Posterior cingulate gyrus (tissue), 11 donors: ENCODE results near the gene TAB3.

ENCODE experiments used
- DNase-seq, 10 donors: peaks; one replicate each; pipeline versions ENCODE4 v3.0.0 to v3.0.0-alpha.2; 2020 to 2021; ENCODE audit warnings: mixed read lengths in 3 of 10
- intact Hi-C: fragments of 100-400 bp; cut with DNase I; formaldehyde crosslinking; loops from one replicate; pipeline ENCODE4 v1.15.1; 2023

TAB3 gene

DNA sequence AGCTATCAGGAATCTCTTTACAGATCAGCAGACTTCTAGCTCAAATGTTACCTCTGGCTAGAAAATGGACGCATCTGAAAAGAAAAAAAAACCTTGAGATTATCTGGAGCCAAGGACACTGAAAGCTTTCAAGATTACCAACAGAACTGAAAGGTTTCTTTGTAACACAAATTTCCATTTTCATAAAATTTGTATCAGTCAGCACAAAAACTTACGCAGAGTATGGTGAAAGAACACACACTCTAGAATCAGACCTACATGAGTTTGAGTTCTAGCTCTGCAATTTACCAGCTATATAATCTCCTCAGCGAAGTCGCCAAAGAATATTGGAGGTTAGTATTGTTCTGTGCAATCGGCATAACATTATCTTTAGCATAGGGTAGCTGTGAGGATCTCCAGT lies 1.8 kb downstream of the TAB3 start:
- intact Hi-C loops = no loop called here
- DNase-seq = no peak

DNA sequence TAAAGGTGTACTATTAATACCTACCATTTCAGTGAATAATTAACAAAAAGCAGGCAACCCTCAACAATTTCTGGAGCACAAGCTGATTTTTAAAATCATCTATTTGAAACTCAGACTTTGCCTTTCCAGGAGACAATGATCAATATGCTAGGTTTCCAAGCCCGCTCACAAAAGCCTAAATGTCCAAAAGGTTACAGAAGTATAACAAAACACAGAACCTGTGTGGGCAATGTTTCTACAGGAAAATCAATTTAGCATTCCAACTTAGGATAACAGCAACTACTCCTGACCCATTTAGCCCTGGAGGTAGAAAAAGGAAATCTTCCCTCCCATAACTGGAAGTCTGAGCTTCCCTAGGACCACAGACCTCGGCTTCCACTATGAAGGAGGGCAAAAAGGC lies 3.9 kb downstream of the TAB3 start:
- intact Hi-C loops = no loop called here
- DNase-seq = no peak

DNA sequence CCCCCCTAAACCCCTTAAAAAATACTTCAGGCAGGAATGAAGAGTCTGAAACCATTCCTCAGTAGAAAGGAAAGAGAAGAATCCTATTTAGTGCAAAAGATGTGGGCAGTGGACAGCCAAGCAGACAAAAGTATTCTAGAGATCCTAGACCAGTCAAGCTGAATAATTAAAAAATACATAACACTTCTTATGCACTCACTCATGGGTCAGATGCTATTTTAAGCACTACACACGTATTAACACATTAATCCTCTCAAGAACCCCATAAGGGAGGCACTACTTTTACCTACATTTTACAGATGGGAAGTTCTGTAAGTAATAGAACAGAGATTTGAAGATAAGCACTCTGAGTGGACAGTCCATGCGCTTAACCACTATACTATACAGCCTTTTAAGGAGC lies 5.9 kb downstream of the TAB3 start:
- no peak for DNase-seq
- intact Hi-C loops = no loop called here

DNA sequence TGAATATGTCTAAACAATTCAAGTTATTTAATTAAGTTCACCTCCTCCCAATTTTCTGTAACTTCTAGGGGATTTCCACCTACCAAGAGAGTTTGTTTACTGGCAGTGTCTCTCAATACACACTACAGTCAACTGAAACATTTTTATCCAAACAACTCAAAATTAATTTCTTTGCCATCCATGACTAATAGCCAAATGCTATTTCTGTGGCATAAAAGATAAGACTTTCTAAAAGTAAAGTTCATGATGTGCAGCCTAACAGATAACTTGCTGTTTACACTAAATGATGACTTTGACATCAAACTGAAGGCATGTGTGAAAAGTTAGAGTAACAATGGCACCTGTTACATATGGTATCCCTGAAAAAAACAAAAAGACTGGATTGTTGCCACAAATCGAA lies 7.3 kb downstream of the TAB3 start:
- intact Hi-C loops = no loop called here
- no peak for DNase-seq

DNA sequence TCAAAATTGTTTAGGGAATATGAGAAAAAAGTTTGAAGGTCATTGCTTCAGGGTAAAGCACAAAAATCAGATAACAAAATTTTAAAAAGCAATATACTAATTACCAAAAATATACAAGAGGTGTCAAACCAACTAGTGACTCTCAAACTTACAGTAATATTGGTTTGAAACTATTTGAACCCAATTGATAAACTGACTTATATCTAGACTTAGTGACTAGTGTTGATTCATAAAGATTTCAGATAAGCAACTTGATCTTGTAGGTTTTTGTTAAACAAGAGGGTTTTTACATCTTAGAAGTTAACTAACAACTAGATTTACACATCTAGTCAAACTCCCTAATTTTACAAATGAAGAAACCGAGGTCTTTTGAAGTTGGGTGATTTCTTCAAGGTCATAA lies 7.7 kb downstream of the TAB3 start:
- no peak for DNase-seq
- intact Hi-C loops = no loop called here

DNA sequence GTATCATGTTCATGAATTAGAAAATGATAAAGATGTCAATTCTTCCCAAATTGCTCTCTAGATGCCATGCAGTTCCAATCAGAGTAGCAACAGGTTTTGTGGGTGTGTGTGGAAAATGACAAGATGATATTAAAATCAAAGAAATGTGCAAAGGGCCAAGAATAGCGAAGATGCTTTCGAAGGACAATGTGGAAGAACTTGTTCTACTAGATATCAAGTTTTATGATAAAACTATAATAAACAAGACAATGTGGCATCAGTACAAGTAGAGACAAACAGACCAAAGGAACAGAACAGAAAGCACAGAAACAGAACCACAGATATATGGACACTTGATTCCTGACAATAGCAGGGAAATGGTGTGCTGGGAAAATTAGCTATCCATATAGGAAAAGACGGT lies 9.0 kb downstream of the TAB3 start:
- intact Hi-C loops = no loop called here

DNA sequence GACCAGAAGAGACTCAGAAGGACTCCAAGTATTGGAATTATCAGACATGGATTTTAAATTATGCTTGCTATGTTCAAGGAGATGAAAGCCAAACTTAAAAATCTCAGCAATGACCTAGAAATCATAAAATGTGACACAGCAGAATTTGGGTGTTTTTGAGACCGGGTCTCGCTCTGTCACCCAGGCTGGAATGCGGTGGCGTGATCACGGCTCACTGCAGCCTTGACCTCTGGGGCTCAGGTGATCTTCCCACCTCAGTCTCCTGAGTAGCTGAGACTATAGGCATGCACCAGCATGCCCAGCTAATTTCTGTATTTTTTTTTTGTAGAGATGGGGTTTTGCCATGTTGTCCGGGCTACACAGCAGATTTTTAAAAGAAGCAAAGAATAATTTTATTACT lies 12.7 kb downstream of the TAB3 start:
- DNase-seq = no peak
- intact Hi-C loops = no loop called here

More for the DNA sequence above, 9.0 kb downstream of the TAB3 start:
- DNase-seq = no peak

DNA sequence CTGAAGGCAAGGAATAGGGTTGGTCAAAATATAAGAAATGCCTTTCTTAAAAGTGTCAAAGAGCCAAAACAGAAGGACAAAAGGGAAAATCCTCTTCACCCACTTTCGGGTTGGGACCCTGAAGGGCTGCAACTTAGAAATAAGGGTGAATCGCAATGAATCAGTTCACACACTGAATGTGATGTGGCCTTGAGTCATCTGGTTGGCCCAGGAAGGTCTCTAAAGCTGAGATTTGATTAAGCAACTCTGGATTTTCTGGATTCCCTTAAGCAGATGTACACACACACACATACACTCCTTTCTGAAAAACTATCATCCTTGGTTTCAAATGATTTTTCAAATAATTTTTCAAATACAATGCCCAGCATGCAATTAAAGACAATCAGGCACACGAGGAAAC lies 13.1 kb downstream of the TAB3 start:
- intact Hi-C loops = no loop called here

DNA sequence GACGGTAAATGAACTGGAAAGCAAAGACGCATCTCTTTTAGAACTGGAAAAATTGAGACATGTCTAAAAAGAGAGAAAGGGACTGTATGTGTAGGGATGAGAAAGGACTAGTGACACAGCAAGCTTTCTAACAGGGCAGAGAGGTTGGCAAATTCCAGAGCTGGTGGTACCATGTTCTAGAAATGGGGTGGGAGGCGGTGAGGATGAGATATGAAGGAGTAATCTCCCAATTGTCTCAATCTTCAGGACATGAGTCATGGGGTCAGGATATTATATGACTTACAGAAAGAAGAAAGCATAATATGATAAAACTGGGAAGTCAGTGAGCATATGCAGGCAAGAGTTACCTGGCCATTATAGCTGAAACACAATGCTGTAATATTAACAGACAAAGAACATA lies 14.2 kb downstream of the TAB3 start:
- intact Hi-C loops = no loop called here
- no peak for DNase-seq

More for the DNA sequence above, 13.1 kb downstream of the TAB3 start:
- no peak for DNase-seq

DNA sequence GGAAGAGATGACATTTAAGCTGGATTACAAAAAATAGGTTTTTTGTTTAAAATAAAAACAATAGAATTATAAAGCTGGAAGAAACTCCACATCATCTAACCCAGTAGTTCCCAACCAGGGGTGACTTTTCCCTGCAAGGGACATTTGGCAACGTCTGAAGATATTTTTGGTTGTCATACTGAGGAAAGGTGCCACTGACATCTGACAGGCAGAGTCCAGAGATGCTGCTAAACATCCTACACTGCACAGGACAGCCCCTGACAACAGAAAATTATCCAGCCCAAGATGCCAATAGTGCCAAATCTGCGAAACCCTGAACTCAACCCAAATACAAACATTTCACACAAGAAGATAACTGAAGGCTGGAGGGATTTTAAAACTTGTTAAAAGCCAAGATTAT lies 18.5 kb downstream of the TAB3 start:
- intact Hi-C loops = no loop called here
- no peak for DNase-seq

DNA sequence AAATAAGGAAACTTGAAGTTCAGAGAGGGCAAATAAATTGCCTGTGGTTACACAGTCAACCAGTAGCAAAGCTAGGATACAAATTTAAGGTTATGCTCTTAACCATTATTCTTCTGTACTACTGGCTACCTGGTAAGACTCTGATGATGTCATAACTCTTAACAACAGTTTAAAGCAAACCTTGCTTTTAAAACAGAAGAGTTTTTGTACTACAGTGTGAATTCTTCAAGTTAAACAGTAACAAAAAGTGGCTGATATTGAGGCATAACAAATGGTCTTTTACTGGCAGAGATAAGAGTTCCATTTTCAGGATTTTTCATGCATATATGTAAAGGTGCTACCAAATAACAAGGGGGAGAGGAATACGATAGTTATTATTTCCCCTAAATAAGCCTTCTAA lies 23.4 kb downstream of the TAB3 start:
- intact Hi-C loops = no loop called here
- DNase-seq = no peak

DNA sequence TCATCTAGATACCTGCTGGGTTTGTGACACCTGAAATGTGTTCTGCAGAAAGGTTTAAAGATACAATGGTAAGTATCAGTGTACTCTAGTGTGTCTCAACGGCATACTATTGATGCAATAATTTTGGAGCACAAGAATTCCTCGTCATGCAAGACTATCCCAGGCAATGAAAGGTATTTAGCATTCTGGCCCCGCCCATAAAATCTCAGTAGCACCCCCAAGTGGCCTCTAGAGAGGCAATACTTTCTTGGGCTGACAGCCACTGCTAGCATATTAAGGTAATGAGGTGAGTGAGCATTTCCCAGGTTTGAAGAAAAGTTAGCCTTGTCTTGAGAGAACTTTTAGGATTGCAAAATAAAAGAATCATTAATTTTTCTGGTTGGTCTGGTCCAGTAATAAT lies 24.0 kb downstream of the TAB3 start:
- DNase-seq = no peak

DNA sequence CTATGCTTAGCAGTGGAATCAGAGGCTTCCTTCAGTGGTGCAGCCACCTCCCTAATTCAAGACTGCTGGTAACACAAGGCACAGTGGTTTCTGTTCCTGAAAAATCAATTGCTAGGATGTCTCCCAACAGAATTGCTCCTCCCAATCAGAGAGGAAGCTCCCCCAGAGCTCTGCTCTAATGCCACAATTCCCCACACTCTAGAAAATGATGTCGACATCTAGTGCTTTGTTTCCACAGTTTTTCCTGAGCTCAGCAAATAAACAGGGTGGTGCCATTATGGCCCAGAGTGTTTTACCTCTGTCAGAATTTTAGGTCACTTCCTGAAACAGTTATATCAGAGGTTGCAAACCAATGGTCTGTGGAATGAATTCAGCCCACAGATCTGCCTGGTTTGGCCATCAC lies 24.7 kb downstream of the TAB3 start:
- intact Hi-C loops = no loop called here
- DNase-seq = no peak

More for the DNA sequence above, 24.0 kb downstream of the TAB3 start:
- intact Hi-C loops = no loop called here

DNA sequence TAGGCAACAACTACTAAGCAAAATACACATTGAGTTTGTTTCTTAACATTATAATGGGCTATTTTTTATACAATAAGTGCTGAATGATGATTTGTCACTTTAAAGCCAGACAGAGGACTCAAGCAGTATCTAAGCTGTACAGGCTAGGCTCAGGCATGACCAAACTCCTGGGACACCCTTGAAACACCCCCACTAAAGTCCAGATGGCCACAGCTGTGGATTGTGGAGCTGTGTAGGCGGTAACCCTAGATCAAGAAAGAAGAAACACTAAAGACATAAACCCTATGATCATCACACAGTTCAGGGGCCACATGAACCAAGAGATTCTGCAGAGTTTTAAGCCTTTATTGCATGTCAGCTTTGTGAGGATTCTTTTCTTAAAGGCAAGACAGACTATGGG lies 25.1 kb downstream of the TAB3 start:
- no peak for DNase-seq
- intact Hi-C loops = no loop called here

DNA sequence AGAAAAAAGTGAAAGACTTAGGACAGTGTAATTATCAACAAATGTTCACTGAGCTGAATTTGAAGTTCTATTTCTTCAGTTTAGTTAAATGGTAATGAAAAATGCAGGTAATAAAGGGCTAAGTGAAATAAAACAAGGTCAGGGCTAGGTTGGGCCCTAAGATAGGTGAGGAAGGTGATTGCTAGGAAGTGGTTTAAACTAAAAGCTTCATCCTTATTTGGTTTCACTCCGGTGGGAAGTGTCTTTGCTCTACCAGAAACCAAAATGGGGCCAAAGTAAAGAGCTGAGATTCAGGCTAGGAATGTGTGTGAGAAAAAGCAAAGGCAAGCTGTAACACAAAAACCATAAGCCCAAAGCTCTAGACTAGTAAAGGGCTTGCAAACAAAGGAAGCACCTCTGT lies 31.0 kb downstream of the TAB3 start:
- no peak for DNase-seq

DNA sequence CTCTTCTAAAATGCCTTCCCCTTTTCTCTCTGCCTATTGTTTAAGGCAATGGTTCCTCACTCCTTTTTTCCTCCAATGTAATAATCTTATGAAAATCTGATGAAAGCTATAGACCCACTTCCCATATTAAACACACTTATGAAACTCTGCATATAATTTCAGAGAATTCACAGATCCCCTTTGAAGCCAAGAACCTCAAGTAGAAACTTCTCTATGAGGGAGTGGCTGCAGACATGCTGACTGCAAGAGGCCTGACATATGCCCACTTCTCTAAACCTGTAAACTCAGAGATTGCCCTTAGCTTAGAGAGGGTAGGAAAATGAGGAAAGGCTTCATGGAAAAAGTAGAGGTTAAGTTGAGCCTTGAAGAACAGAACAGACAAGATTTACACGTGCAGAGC lies 37.6 kb downstream of the TAB3 start:
- no peak for DNase-seq
- intact Hi-C loops = no loop called here

More for the DNA sequence above, 31.0 kb downstream of the TAB3 start:
- intact Hi-C loops = no loop called here

DNA sequence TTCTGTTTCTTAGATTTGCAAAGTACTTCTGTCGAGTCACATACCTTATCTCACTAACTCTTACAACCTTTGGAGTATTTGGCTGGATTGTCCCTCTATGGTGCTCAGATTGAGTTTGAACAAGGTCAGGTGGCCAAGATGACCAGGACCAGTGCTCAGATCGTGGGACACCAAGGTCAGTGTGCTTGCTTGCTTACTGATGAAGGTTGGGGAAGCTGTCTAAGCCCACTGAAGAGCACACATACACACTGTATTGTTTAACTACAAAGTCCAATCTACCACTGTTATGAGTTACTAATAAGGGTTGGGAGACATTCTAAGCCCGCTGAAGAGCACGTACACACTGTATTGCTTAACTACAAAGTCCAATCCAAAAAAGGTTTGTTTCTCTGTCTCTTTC lies 53.7 kb downstream of the TAB3 start:
- intact Hi-C loops = no loop called here
- DNase-seq = no peak

DNA sequence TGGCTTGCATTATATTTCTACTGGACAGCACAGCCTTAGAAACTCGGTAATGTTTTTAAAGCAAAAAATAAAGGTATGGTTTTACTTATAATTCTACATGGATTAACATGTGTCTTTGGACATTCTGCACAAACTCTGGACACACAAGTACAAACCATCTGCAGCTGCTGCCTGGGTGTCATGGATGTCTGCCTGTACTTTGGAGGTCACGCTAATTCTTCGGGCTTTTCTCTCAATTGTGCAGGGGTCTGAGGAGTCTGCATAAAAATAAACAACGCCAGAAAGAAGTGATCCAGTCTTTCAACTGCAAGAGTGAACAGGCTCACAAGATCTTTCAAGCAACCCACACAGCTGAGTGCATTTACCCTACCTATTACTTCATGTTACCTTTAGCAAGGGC lies 55.2 kb downstream of the TAB3 start:
- intact Hi-C loops = no loop called here
- no peak for DNase-seq

DNA sequence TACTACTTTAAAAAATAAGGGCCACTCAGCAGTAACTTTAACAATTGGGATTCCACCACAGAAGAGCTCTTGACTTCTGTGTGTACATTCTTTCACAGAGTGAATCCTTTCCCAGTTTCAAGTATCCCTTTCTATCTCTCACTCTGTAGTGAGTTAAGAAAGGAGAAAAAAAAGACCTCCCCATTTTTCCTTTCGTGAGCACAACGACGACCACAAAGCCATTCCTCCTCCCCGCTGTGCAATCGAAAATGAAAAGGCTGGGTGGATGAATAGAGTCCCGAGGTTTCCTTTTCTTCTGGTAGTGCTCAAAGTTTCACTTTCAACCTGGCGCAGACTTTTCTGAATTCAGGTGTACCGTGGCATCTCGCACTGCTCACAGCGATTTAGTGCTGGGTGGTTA lies 58.0 kb downstream of the TAB3 start:
- intact Hi-C loops = no loop called here
- no peak for DNase-seq

DNA sequence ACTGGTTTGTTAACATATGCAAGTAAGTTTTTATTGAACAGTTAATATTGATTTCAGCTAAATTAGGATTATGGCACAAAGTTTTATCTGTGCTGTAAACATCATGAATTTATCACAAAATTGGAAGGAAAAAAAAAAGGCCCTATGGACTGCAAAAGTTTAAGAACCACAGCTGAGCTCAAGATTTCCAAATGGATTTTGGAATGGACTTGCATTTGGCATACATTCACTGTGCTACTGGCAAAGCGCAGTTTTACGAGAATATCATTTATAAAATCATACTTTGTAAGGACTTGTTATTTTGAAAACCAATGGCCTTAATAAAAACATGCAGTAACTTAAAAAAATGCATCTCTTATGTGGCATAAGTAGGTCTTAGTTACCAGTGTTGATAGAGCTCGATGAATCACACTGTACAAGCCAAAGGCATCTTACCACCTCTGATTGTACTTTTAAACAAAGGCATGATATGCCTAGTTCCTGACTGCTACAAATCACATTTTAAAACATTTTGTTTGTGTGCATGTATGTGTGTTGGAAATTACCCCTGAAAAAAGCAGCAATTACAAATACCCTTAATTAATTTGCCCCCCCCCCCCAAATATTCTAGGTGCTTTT lies 58.6 kb downstream of the TAB3 start:
- intact Hi-C loops = no loop called here
- DNase-seq = no peak

DNA sequence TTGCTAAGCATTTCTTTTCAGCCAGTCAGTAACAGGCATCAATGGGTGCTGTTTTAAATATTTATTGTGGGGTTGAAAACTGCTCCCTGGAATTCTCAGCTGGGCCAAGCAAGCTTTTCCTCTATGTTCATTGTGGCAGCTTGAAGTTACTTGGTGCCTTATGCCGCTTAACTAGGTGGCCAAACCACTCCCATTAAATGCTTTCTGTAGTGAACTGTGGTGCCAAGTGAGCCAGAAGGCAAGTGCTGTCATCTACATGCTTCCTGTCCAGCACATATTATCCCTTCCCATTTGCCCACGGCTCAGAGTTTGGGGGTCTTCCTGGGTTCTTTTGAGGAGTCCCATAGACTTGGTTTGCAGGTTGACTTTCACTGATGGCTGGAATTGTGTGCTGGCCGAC lies 64.8 kb downstream of the TAB3 start:
- DNase-seq = no peak
- intact Hi-C loops = no loop called here

DNA sequence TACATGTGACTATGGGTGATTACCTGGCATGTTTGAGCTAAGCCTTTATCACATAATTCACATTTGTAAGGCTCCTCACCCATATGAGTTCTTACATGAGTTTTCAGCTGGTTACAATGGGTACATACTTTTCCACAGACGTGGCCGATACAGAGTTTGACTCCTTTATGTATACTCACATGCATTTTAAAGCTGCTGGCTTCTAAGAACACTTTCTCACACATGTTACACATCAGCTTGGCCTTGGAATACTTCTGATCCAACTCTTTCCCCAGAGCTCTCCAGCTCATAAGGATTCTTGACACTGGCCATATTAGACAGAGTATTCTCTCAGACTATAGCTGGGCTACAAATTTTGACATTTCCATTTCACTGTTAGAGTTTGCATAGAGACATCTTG lies 66.3 kb downstream of the TAB3 start:
- no peak for DNase-seq
- intact Hi-C loops = no loop called here

DNA sequence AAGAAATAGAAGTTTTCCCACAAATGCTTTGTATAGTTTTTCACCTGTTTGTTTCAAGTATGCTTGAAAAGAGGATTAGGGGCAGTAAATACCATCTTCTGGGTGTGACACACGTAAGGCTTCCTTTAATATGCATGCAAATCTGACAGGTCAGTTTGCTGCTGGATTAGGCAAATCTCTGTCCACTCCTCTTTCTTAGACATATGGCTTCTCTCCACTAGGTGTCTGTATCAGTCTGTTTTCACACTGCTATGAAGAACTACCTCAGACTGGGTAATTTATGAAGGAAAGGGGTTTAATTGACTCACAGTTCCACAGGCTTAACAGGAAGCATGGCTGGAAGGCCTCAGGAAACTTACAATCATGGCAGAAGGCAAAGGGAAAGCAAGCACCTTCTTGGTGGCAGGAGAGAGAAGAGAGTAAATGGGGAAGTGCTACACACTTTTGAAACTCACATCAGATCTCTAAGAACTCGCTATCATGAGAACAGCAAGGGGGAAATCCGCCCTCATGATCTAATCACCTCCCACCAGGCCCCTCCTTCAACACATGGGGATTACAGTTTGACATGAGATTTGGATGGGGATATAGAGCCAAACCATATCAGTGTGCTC lies 66.9 kb downstream of the TAB3 start:
- no peak for DNase-seq
- intact Hi-C loops = no loop called here
